ENCODE measurements around the gene GPR183.

DNA sequence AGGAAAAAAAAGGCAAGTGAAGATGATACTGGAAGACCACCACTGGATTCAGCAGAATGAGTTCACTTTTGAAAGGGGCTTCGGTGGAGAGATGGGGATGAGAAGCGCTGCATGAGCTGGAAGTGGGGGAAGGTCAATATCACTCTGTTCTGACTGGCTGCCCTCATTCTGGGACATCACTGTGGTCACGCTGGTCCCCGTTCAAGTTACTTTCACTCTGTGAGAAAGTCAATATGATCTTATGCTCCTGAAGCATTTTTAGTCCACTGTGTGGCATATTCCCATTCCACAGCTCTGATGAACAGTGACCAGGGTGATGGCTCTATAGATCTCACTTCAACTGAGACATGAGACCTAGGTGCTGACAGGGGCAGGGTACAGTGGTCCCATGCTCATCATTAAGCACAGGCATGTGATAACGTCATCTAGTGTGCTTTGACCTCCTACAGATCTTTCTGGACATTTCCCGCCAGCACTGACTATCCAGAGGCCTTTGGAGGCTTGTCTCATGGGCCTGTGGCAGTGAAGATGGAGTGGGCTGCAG is 40.2 kb upstream of the GPR183 start:
- TF ChIP-seq EZH2 (IDR thresholded peaks at IDR 0.05) (no peak), POLR2AphosphoS5 (IDR thresholded peaks at IDR 0.05; ENCODE audit: borderline replicate concordance, low read depth, low read length) (no peak), FOXP2 (optimal IDR thresholded peaks at IDR 0.05; ENCODE audit: control extremely low read depth, extremely low read length, insufficient read depth) (no peak)

Measured in SK-N-MC (cell line).